HG03280 (cell line): ENCODE results near the gene EIF4G3.
"Not testable (repeated sequence)": the region's sequence is repeated elsewhere in the genome, so short reads cannot be mapped to it uniquely, and the experiment has no call there.

Source experiments
- ATAC-seq: cut with Tn5 transposase; IDR thresholded peaks from one replicate; pipeline ENCODE4 v1.9.1; 2021; ENCODE audit warnings: mild to moderate bottlenecking, moderate library complexity; ENCODE audit not compliant: unreplicated experiment

Gene EIF4G3

GRCh38 chr1:20840731-20841130 lies 336.0 kb downstream of the EIF4G3 start:
- no peak for ATAC-seq

- ATAC-seq = no peak
These were observed 339.0 kb downstream of the EIF4G3 start for GRCh38 chr1:20837554-20838192.

DNA sequence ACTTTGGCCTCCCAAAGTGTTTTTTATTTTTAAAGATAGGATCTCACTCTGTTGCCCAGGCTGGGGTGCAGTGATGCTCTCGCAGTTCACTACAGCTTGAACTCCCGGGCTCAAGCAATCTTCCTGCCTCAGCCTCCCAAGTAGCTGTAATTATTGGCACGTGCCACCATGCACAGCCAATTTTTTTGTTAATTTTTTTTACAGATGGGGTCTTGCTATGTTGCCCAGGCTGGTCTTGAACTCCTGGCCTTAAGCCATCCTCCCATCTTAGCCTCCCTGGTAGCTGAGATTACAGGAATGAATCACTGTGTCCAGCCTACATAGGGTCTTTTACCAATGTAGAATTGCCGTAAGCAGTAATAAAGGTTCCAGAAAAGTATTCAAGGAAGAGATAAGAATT lies 340.5 kb downstream of the EIF4G3 start:
- ATAC-seq = no peak

DNA sequence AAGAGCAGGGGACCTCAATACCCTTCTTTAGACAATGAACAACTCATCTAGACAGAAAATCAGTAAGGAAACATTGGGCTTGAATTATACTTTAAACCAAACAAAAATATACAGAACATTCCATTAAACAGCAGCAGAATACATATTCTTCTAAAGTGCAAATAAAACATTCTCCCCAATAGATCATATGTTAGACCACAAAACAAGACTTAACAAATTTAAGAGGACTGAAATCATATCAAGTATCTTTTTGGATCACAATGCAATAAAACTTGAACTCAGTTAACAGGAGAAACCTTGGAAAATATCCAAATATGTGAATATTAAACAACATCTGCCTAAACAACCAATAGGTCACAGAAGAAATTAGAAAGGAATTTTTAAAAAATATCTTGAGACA lies 341.9 kb downstream of the EIF4G3 start:
- ATAC-seq = no peak

DNA sequence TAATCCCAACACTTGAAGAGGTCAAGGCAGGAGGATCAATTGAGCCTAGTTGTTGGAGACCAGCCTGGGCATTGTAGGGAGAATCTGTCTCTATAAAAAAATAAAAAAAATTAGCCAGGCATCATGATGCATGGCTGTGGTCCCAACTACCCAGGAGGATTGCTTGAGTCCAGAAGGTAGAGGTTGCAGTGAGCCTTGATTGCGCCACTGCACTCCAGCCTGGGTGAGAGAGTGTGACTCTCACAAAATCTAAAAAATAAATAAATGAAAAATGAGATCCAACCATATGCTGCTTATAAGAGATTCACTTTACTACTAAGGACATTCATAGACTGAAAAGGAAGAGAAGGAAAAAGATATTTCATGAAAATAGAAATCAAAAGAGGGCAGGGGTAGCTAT lies 342.5 kb downstream of the EIF4G3 start:
- ATAC-seq = no peak

DNA sequence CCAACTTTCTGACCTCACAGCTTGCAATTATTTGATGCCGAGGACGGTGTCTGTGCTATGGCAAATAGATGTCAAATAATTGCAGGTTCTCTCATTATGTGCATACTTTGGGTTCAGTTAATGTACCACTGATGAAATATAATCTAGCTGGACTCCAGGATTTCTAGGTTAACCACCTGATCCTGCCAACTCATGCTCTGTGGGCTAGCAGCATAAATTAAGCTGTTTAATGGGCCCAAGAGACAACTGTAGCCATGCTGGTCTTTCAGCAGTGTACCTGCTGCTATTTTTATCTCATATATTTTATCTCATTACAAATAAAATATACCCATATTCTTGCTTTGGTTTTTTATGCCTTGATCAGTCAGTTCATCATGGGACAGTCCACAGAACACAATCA lies 346.3 kb downstream of the EIF4G3 start:
- ATAC-seq = no peak

- ATAC-seq = no peak
These were observed 346.8 kb downstream of the EIF4G3 start for GRCh38 chr1:20829946-20830345.

DNA sequence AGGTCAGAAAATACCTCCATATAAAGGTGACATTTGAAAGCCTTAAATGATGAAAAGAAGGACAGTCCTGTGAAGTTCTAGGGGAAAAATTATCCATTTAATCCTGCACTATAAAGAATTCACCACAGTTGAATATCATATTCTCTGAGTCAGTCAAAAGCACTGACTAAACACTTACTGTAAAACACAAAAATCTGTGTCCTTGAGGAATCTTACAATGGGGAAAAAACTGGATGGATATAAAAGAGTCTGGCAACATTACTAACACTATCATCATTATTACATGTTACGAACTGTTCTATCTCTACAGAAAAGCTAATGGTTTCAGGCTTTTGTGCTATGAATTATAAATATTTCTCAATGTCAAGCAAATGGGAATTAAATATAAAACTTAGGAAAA lies 347.2 kb downstream of the EIF4G3 start:
- ATAC-seq = no peak

DNA sequence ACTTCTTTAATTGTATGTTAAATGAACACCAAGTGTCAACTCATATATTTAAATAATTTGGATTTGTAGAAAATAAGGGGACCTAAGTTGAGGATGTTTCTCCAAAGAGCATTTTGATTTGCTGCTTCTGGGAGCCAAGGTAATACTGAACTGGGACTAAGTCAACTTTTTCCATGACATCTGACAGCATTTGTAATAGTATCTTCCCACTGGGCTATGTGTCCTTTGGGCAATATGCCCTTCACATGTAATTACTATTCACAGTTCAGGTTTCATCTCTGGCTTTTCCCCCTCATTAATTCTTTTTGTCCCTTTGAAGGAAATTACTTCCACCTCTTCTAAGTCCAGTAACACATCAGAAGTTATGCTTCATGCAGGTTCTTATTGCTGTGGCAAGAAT lies 352.9 kb downstream of the EIF4G3 start:
- no peak for ATAC-seq

GRCh38 chr1:20821466-20821865 lies 355.2 kb downstream of the EIF4G3 start:
- ATAC-seq = no peak

DNA sequence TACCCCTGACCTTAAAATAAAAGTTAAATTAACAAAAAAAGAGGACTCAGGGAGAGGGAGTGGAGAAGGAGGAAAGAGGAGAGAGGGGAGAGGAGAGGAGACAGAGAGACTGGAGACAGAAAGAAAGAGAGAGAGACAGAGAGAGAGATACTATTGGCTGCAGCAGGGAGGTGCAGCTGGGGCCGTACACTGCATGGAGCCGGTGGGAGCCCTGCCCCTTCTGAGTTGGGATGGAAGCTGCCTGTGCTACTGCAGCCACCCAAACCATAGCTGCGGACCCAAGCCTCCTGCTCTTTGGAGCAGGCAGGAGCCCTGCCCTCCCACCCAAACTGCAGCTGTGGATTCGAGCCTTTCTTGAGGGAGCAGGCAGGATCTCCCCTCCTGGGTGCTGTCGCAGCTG lies 356.9 kb downstream of the EIF4G3 start:
- no peak for ATAC-seq

- ATAC-seq = no peak
These were observed 362.2 kb downstream of the EIF4G3 start for GRCh38 chr1:20814534-20814871.

DNA sequence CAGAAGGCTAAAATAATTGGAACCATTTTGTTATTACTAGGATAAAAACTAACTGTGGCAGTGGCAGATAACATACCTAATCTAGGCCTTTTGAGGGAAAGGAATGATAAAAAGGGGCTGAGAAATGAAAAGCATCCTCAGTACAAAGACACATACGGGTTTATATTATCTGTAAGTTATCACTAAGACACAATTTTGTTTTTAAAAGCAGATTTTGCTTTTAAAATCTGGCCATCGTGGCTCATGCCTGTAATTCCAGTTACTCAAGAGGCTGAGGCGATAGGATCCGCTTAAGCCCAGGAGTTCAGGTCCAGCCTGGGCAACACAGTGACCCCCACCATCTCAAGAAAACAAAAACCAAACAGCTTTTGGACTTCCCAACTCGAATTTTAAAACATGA lies 364.8 kb downstream of the EIF4G3 start:
- no peak for ATAC-seq

DNA sequence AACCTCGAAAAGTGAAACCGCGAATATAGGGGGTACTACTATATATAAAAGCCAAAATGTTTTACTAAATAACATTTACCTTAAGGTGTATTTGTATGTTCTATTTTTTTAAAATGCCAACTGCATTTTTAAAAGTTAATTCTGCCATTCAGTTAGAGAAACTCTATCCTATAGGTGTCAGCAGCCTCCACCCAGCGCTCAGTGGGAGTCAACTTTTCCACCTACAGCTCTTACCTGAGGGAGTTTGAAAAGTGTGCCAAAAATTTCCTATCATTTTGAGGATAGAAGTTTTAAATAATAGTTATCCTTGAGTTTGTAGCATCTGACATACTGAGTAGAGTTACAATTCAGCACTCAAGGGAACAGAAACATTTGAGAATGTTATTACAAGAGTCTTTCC lies 383.5 kb downstream of the EIF4G3 start:
- ATAC-seq = no peak

GRCh38 chr1:20792196-20792595 lies 384.5 kb downstream of the EIF4G3 start:
- no peak for ATAC-seq

GRCh38 chr1:20790785-20791184 lies 385.9 kb downstream of the EIF4G3 start:
- no peak for ATAC-seq

DNA sequence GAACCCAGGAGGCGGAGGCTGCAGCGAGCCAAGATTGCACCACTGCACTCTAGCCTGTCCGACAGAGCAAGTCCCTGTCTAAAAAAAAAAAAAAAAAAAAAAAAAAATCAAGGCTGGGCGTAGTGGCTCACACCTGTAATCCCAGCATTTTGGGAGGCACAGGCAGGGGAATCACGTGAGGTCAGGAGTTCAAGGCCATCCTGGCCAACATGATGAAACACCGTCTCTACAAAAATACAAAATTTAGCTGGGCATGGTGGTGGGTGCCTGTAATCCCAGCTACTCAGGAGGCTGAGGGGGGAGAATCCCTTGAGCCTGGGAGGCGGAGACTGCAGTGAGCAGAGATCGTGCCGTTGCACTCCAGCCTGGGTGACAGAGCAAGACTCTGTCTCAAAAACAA lies 387.1 kb downstream of the EIF4G3 start:
- not testable (repeated sequence) for ATAC-seq

- ATAC-seq = no peak
These were observed 388.6 kb downstream of the EIF4G3 start for GRCh38 chr1:20787840-20788795.

DNA sequence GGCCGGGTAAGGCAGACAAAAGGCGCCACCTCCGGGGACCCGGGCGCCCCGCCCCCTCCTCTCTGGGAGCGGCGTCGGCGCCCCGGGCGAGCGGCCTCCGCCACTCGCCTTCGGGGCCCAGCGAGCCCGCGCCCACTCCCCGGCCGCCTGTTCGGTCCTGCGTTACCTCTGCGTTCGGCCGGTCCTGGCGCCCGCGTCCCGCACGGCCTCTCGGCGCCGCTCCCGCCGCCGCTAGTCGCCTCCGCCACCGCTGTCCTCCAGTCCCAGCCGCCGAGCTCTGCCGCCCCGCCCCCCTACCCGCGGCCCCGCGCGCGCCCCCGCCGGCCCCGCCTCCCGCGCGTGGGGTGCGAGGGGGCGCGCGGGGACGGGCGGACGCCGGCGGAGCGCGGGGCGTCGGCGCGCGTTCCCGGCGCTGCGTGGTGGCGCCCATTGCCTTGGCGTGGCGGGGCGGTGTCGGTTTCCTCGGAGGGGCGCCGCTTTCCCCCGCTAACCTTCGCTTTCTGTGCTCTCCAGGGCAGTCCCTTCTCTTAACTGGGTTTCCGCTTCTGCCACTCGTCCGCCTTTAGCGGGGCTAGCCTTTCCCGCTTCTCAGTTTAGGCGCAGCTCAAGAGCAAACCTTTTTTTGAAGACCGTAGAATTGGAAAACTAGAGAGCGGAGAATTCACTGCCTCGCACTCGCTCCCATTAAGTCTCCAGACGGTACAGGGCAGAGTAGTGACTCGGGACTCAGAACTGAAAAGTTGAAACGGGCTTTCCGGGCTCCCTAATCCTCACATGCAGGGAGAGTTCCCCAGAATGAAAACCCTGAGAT lies 389.5 kb downstream of the EIF4G3 start, which contains the start of gene HP1BP3:
Gene HP1BP3 (minus strand): TSS at position 279 of the 811 bp plus-strand sequence. CDS start 6,867 bp downstream, outside the sequence.
- ATAC-seq = peak; percentile 54

DNA sequence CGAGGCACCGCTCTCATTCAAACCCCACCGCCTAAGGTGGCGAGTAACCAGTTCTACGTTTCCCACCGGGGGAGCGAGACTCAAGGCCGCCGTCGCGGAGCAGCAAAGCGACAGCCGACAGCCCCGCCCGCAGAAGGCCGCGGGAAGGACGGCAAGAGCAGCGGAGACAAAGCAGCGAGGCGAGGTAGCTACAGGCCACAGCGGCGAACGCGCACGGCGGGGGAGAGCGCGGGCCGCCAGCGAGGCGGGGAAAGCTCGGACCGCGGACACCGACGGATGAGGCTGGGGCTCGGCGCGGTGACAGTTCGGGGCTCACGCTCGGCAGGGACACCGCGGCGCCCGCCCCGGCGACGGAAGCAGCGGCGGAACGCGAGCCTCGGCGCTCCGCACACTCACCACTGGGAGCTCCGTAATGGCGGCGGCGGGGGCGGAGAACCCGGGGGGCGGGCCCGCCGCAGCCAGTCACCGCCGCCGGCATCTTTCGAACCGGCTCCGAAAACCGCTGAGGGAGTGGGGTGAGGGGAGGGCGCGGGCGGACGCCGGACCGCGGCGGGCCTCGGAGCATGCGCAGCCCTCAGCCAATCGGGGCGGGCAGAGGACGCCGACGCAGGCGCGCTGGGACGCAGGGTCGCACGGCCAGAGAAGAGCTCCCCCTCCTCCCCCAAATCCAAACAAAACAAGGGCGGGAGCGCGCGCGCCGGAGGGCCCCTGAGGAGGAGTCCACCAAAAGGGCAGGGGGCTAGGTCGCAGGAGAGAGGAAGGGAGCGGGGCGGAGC lies 390.3 kb downstream of the EIF4G3 start:
- ATAC-seq = peak; percentile 80

GRCh38 chr1:20785907-20786252 lies 390.8 kb downstream of the EIF4G3 start:
- no peak for ATAC-seq
